ENCODE results near the gene PRKAA1.

DNA sequence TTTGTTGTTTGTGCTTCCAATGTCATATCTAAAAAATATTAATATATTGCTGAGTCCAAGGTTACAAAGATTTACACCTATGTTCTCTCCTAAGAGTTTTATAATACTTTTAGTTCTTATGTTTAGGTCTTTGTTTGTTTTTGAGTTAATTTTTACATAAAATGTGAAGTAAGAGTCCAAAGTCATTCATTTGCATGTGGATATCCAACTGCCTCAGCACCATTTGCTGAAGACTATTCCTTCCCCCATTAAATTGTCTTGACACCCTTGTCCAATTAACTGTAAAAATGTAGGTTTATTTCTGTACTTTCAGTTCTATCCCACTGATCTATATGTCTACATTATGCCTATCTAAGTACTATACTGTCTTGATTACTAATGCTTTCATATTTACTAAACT, 78.1 kb downstream of the PRKAA1 start:
- TF ChIP-seq, protein P1, sequence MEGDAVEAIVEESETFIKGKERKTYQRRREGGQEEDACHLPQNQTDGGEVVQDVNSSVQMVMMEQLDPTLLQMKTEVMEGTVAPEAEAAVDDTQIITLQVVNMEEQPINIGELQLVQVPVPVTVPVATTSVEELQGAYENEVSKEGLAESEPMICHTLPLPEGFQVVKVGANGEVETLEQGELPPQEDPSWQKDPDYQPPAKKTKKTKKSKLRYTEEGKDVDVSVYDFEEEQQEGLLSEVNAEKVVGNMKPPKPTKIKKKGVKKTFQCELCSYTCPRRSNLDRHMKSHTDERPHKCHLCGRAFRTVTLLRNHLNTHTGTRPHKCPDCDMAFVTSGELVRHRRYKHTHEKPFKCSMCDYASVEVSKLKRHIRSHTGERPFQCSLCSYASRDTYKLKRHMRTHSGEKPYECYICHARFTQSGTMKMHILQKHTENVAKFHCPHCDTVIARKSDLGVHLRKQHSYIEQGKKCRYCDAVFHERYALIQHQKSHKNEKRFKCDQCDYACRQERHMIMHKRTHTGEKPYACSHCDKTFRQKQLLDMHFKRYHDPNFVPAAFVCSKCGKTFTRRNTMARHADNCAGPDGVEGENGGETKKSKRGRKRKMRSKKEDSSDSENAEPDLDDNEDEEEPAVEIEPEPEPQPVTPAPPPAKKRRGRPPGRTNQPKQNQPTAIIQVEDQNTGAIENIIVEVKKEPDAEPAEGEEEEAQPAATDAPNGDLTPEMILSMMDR (IDR thresholded peaks at IDR 0.05) = no peak
- TF ChIP-seq POLR2AphosphoS5 (IDR thresholded peaks at IDR 0.05) = no peak

Data from esophagus muscularis mucosa (tissue), 3 donors.